WTC11 (cell line): ENCODE data around the gene AQP12B. TPM values are rescaled to one million over a fixed set of nuclear protein-coding genes. Genes with fewer than 3 reads are reported as not detected.

ENCODE experiments used
- ATAC-seq: fragments of 200-7000 bp; cut with Tn5 transposase; 2 replicates; pipeline ENCODE4 v1.10.0; 2021; ENCODE audit warnings: mild to moderate bottlenecking, moderate library complexity
- CTCF ChIA-PET: fragments of 300-600 bp; sonication (Branson Sonifier 250); formaldehyde crosslinking; loops from one replicate; lab custom pipeline; 2021; ENCODE audit warnings: antibody characterized with exemption; lab: Charles Lee
- POLR2A ChIA-PET: fragments of 350-600 bp; sonication (Branson Sonifier 250); formaldehyde crosslinking; loops from one replicate; lab custom pipeline; 2021; ENCODE audit warnings: antibody characterized with exemption; lab: Charles Lee
- DNase-seq: peaks from one replicate; pipeline ENCODE4 v3.0.0; 2021; ENCODE audit warnings: low spot score
- H3K27ac Mint-ChIP-seq: 2 replicates; pipeline ENCODE4 v1.8.0; 2021; ENCODE audit warnings: mixed read lengths
- H3K27me3 Mint-ChIP-seq: 2 replicates; pipeline ENCODE4 v1.8.0; 2021; ENCODE audit warnings: low read depth, mild to moderate bottlenecking, moderate library complexity, mixed read lengths
- H3K36me3 Mint-ChIP-seq: 2 replicates; pipeline ENCODE4 v1.8.0; 2021; ENCODE audit warnings: mixed read lengths
- H3K4me1 Mint-ChIP-seq: 2 replicates; pipeline ENCODE4 v1.8.0; 2022; ENCODE audit warnings: mixed read lengths
- H3K4me3 Mint-ChIP-seq: 2 replicates; pipeline ENCODE4 v1.8.0; 2021; ENCODE audit warnings: mild to moderate bottlenecking, moderate library complexity, mixed read lengths
- H3K9me3 Mint-ChIP-seq: 2 replicates; pipeline ENCODE4 v1.8.0; 2021; ENCODE audit warnings: mixed read lengths
- ARID4B ChIP-seq: sonication (generic); formaldehyde crosslinking; IDR thresholded peaks from 2 replicates; pipeline ENCODE4 v1.8.0; 2023; ENCODE audit warnings: missing genetic modification reagents, mild to moderate bottlenecking, borderline replicate concordance
- ATF2 ChIP-seq: sonication (generic); formaldehyde crosslinking; IDR thresholded peaks from 2 replicates; pipeline ENCODE4 v1.8.1; 2022; ENCODE audit warnings: low read depth, missing genetic modification reagents, borderline replicate concordance
- FOXK1 ChIP-seq: sonication (generic); formaldehyde crosslinking; IDR thresholded peaks from 2 replicates; pipeline ENCODE4 v1.8.0; 2022; ENCODE audit warnings: mild to moderate bottlenecking, moderate library complexity, missing genetic modification reagents
- MXD4 ChIP-seq: fragments of 250-450 bp; sonication (Bioruptor Pico); IDR thresholded peaks from 2 replicates; pipeline ENCODE4 v1.8.0; 2021; ENCODE audit warnings: mild to moderate bottlenecking, moderate library complexity, borderline replicate concordance
- MYBL2 ChIP-seq: sonication (generic); formaldehyde crosslinking; IDR thresholded peaks from 2 replicates; pipeline ENCODE4 v1.8.1; 2023; ENCODE audit warnings: mild to moderate bottlenecking, moderate library complexity, missing genetic modification reagents
- NFYB ChIP-seq: sonication (generic); formaldehyde crosslinking; conservative IDR thresholded peaks from 2 replicates; pipeline ENCODE4 v1.8.0; 2022; ENCODE audit warnings: low read depth, missing genetic modification reagents
- NR1H2 ChIP-seq: sonication (generic); formaldehyde crosslinking; IDR thresholded peaks from 2 replicates; pipeline ENCODE4 v1.9.0; 2021; ENCODE audit warnings: mild to moderate bottlenecking, moderate library complexity, missing genetic modification reagents
- PRDM15 ChIP-seq: sonication (generic); formaldehyde crosslinking; IDR thresholded peaks from 2 replicates; pipeline ENCODE4 v1.8.0; 2022; ENCODE audit warnings: missing genetic modification reagents
- SMAD3 ChIP-seq: sonication (generic); formaldehyde crosslinking; IDR thresholded peaks from 2 replicates; pipeline ENCODE4 v1.8.0; 2022; ENCODE audit warnings: missing genetic modification reagents, mild to moderate bottlenecking, borderline replicate concordance
- SOX15 ChIP-seq: fragments of 250-450 bp; sonication (Bioruptor Pico); IDR thresholded peaks from 2 replicates; pipeline ENCODE4 v1.9.0; 2021; ENCODE audit warnings: mild to moderate bottlenecking
- TEAD1 ChIP-seq: sonication (generic); formaldehyde crosslinking; IDR thresholded peaks from 2 replicates; pipeline ENCODE4 v1.8.0; 2022; ENCODE audit warnings: mild to moderate bottlenecking, missing genetic modification reagents
- TP53 ChIP-seq: sonication (generic); formaldehyde crosslinking; IDR thresholded peaks from 2 replicates; pipeline ENCODE4 v1.8.1; 2023; ENCODE audit warnings: mild to moderate bottlenecking, missing genetic modification reagents
- ZNF138 ChIP-seq: sonication (generic); formaldehyde crosslinking; conservative IDR thresholded peaks from 2 replicates; pipeline ENCODE4 v1.8.1; 2022; ENCODE audit warnings: mild to moderate bottlenecking, moderate library complexity, missing genetic modification reagents
- ZNF281 ChIP-seq: sonication (generic); formaldehyde crosslinking; IDR thresholded peaks from 2 replicates; pipeline ENCODE4 v1.8.0; 2023; ENCODE audit warnings: mild to moderate bottlenecking, missing genetic modification reagents
- total RNA-seq: library from RNA; stranded (reverse); gene quantifications from 3 replicates; pipeline ENCODE4 v1.2.3, GENCODE V29; 2021
- TF ChIP-seq, protein P1 (sequence below): sonication (generic); formaldehyde crosslinking; IDR thresholded peaks from 2 replicates; pipeline ENCODE4 v1.8.1; 2022; ENCODE audit warnings: mild to moderate bottlenecking, missing genetic modification reagents, moderate library complexity, borderline replicate concordance
- TF ChIP-seq, protein P2 (sequence below): fragments of 250-450 bp; sonication (Bioruptor Pico); IDR thresholded peaks from 2 replicates; pipeline ENCODE4 v1.9.0; 2021; ENCODE audit warnings: mild to moderate bottlenecking, borderline replicate concordance
- TF ChIP-seq, protein P3 (sequence below): sonication (generic); formaldehyde crosslinking; conservative IDR thresholded peaks from 2 replicates; pipeline ENCODE4 v1.8.1; 2022; ENCODE audit warnings: mild to moderate bottlenecking, missing genetic modification reagents

AQP12B gene
- total RNA-seq, 1 experiment from 2014 or later, result not detected

GRCh38 chr2:240637901-240638345 is 44.8 kb downstream of the AQP12B start:
- CTCF ChIA-PET, result no interaction called here
- DNase-seq (no peak), ATAC-seq (no peak)
- Mint-ChIP-seq H3K36me3 (peaks cover 19% of the 10 kb centered on the region), H3K4me3 (no peak overlapping the region), H3K27ac (no peak overlapping the region), H3K27me3 (peaks cover 10% of the 10 kb centered on the region), H3K9me3 (peaks cover 27% of the 10 kb centered on the region), H3K4me1 (no peaks in the 10 kb centered on the region)
- TF ChIP-seq MYBL2 (CRISPR knock-in tag) (no peak), TP53 (no peak), FOXK1 (CRISPR knock-in tag) (no peak), NR1H2 (no peak), ZNF138 (CRISPR knock-in tag) (no peak), ARID4B (no peak), SOX15 (CRISPR knock-in tag) (no peak), PRDM15 (CRISPR knock-in tag) (no peak), SMAD3 (CRISPR knock-in tag) (no peak), TEAD1 (no peak), NFYB (no peak), ZNF281 (CRISPR knock-in tag) (no peak), MXD4 (CRISPR knock-in tag) (no peak), ATF2 (CRISPR knock-in tag) (no peak)
- TF ChIP-seq, protein P1, sequence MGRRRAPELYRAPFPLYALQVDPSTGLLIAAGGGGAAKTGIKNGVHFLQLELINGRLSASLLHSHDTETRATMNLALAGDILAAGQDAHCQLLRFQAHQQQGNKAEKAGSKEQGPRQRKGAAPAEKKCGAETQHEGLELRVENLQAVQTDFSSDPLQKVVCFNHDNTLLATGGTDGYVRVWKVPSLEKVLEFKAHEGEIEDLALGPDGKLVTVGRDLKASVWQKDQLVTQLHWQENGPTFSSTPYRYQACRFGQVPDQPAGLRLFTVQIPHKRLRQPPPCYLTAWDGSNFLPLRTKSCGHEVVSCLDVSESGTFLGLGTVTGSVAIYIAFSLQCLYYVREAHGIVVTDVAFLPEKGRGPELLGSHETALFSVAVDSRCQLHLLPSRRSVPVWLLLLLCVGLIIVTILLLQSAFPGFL (CRISPR knock-in tag), result no peak
- TF ChIP-seq, protein P2, sequence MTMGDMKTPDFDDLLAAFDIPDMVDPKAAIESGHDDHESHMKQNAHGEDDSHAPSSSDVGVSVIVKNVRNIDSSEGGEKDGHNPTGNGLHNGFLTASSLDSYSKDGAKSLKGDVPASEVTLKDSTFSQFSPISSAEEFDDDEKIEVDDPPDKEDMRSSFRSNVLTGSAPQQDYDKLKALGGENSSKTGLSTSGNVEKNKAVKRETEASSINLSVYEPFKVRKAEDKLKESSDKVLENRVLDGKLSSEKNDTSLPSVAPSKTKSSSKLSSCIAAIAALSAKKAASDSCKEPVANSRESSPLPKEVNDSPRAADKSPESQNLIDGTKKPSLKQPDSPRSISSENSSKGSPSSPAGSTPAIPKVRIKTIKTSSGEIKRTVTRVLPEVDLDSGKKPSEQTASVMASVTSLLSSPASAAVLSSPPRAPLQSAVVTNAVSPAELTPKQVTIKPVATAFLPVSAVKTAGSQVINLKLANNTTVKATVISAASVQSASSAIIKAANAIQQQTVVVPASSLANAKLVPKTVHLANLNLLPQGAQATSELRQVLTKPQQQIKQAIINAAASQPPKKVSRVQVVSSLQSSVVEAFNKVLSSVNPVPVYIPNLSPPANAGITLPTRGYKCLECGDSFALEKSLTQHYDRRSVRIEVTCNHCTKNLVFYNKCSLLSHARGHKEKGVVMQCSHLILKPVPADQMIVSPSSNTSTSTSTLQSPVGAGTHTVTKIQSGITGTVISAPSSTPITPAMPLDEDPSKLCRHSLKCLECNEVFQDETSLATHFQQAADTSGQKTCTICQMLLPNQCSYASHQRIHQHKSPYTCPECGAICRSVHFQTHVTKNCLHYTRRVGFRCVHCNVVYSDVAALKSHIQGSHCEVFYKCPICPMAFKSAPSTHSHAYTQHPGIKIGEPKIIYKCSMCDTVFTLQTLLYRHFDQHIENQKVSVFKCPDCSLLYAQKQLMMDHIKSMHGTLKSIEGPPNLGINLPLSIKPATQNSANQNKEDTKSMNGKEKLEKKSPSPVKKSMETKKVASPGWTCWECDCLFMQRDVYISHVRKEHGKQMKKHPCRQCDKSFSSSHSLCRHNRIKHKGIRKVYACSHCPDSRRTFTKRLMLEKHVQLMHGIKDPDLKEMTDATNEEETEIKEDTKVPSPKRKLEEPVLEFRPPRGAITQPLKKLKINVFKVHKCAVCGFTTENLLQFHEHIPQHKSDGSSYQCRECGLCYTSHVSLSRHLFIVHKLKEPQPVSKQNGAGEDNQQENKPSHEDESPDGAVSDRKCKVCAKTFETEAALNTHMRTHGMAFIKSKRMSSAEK (CRISPR knock-in tag), result no peak
- TF ChIP-seq, protein P3, sequence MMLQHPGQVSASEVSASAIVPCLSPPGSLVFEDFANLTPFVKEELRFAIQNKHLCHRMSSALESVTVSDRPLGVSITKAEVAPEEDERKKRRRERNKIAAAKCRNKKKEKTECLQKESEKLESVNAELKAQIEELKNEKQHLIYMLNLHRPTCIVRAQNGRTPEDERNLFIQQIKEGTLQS (CRISPR knock-in tag), result no peak
- POLR2A ChIA-PET, result no interaction called here
